ENCODE results near the gene PRRC2A. TPM values are rescaled to one million over a fixed set of nuclear protein-coding genes. Genes with fewer than 3 reads are reported as not detected.

The PRRC2A gene
- total RNA-seq, 1 donor from 2014 or later = 81.2 TPM

GRCh38 chr6:31640612-31641011 lies 20.1 kb downstream of the PRRC2A start:
- DNase-seq (ENCODE audit: low read depth) = no peak

DNA sequence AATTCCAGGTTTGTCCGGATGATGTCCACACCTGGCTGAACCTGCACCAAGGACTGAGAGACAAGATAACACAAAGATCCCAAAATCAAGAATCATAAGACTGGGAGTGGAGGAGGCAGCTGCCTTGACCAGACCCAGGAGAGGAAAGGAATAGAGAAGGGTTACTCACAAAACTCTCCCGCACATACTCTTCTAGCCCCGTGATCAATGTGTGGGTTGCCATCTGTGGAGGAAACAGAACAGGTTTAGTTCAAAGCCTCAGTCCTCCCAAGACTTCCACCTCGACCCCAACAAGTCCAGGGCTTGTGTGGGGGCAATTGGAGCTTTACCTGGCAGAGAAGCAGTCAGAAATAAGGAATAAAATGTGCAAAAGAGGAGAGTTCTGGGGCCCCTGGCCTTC lies 20.9 kb downstream of the PRRC2A start:
- TF ChIP-seq, protein P1, sequence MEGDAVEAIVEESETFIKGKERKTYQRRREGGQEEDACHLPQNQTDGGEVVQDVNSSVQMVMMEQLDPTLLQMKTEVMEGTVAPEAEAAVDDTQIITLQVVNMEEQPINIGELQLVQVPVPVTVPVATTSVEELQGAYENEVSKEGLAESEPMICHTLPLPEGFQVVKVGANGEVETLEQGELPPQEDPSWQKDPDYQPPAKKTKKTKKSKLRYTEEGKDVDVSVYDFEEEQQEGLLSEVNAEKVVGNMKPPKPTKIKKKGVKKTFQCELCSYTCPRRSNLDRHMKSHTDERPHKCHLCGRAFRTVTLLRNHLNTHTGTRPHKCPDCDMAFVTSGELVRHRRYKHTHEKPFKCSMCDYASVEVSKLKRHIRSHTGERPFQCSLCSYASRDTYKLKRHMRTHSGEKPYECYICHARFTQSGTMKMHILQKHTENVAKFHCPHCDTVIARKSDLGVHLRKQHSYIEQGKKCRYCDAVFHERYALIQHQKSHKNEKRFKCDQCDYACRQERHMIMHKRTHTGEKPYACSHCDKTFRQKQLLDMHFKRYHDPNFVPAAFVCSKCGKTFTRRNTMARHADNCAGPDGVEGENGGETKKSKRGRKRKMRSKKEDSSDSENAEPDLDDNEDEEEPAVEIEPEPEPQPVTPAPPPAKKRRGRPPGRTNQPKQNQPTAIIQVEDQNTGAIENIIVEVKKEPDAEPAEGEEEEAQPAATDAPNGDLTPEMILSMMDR (conservative IDR thresholded peaks at IDR 0.05; ENCODE audit: low read depth, low read length) = no peak
- no peak overlapping the region for H3K4me3 ChIP-seq (ENCODE audit: low read depth, low read length)
- DNase-seq (ENCODE audit: low read depth) = no peak

More at GRCh38 chr6:31640612-31641011, 20.1 kb downstream of the PRRC2A start:
- H3K4me3 ChIP-seq (ENCODE audit: low read depth, low read length) = no peak overlapping the region
- TF ChIP-seq, protein P1 (conservative IDR thresholded peaks at IDR 0.05; ENCODE audit: low read depth, low read length) = no peak

DNA sequence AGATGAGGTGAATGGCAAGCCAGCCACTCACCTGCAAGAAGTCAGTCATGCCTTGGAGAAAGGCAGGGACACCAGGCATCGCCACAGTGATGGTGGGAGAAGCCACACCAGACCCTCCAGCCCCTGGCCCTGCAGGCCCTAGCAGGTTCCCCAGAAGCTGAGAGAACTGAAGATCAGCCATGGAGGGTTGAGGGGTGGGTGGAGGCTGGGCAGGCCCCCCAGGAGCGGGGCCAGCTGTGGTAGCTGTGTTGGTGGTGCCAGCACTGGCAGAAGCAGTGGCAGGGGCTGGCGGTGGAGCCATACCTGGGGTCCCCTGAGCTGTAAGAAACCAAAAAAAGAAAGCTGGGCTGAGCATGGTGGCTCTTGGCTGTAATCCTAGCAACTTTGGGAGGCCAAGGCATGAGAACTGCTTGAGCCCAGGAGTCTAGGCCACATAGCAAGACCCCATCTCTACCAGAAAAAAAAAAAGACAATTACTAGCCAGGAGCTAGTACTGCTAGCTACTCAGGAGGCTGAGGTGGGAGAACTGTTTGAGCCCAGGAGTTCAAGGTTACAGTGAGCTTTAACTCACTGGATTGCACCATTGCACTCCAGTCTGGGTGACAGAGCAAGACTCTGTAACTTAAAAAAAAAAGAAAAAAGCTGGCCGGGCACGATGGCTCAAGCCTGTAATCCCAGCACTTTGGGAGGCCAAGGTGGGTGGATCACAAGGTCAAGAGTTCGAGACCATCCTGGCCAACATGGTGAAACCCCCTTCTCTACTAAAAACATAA lies 22.5 kb downstream of the PRRC2A start:
- TF ChIP-seq, protein P1 (conservative IDR thresholded peaks at IDR 0.05; ENCODE audit: low read depth, low read length) = no peak
- H3K4me3 ChIP-seq (ENCODE audit: low read depth, low read length) = no peak overlapping the region
- DNase-seq (ENCODE audit: low read depth) = no peak

DNA sequence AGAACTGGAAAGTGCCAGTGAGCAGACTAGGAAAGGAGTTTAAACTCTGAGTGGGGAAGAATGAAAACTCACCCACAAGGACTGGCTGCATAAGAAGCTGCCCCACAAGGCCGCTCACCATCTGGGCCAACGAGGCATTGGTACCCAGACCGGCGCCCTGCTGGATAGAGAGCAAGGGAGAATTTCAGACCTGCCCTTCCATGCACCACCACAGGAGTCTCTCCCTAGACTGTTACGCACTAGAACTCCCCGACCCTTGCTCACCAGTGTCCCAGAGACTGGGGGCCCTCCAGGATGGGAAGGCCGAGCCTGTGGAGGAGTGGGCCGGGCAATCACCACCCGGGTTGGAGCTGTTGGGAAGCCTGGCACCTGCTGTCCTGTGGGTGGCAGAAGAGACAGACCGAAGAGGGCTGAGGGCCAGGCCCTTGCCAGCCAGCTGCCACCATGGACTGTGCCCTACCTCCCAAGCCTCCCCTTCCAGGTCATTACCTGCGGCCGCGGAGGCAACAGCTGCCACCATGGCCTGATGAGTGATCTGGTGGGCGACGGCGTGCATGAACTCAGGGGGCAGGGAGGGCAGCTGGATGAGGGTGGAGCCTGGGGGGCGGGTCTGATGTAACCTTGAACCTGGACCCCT lies 23.4 kb downstream of the PRRC2A start:
- TF ChIP-seq, protein P1 (conservative IDR thresholded peaks at IDR 0.05; ENCODE audit: low read depth, low read length) = no peak

DNA sequence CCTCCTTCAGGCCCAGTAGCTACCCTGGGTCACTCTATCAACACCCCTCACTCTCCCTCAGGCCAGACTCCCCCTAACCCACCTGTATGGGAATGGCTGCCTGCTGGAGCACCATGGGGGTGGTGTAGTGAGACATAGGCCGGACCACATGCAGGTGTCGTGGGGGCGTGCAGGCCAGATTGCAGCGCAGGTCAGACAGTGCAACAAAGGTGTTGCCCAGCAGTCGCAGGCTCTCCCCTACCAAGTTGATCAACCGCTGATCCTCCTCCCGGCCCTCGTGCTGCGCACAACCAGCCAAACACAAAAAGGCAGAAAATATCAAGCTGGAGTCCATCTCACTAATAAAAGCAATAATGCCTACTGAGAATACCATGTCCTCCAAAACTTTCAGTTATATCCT lies 24.8 kb downstream of the PRRC2A start:
- no peak overlapping the region for H3K4me3 ChIP-seq (ENCODE audit: low read depth, low read length)
- DNase-seq (ENCODE audit: low read depth) = no peak
- TF ChIP-seq, protein P1 (conservative IDR thresholded peaks at IDR 0.05; ENCODE audit: low read depth, low read length) = no peak

More for the DNA sequence above, 23.4 kb downstream of the PRRC2A start:
- no peak overlapping the region for H3K4me3 ChIP-seq (ENCODE audit: low read depth, low read length)
- no peak for DNase-seq (ENCODE audit: low read depth)

DNA sequence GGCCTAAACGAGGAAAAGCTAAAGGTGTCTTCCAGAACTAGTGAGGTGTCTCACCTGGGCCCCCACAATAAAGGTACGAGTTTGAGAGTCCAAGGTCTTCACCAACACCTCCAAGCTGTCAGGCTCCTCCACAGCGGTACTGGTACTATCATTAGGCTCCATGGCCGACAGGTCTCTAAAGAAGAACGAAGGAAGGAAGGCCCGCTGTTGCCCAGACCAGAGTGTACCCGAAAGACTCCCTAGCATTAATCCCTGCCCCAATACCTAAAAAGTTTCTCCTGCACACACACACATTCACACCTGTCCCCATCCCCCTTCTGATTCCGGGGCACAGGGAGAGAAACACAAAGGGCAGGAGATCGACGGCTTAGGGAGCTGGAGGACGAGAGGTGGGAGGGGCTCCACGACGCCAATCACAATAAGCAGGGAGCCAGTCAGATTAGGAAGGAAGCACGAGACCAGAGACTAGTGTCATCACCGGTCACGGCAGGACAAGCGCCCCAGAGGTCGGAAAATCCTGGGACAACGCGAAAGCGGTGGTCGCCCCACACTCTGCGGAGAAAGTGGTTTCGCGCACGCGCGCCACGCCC lies 31.2 kb downstream of the PRRC2A start:
- peak overlapping the region; percentile 84 for H3K4me3 ChIP-seq (ENCODE audit: low read depth, low read length)
- DNase-seq (ENCODE audit: low read depth) = no peak
- TF ChIP-seq, protein P1 (conservative IDR thresholded peaks at IDR 0.05; ENCODE audit: low read depth, low read length) = no peak
